ENCODE data around the gene KCNA10. TPM values are rescaled to one million over a fixed set of nuclear protein-coding genes. Genes with fewer than 3 reads are reported as not detected.
A peak's percentile ranks its signal among the peaks of the same experiment; 100 is the strongest.

Gene KCNA10
- total RNA-seq, 2 experiments from 2014 or later = not detected

DNA sequence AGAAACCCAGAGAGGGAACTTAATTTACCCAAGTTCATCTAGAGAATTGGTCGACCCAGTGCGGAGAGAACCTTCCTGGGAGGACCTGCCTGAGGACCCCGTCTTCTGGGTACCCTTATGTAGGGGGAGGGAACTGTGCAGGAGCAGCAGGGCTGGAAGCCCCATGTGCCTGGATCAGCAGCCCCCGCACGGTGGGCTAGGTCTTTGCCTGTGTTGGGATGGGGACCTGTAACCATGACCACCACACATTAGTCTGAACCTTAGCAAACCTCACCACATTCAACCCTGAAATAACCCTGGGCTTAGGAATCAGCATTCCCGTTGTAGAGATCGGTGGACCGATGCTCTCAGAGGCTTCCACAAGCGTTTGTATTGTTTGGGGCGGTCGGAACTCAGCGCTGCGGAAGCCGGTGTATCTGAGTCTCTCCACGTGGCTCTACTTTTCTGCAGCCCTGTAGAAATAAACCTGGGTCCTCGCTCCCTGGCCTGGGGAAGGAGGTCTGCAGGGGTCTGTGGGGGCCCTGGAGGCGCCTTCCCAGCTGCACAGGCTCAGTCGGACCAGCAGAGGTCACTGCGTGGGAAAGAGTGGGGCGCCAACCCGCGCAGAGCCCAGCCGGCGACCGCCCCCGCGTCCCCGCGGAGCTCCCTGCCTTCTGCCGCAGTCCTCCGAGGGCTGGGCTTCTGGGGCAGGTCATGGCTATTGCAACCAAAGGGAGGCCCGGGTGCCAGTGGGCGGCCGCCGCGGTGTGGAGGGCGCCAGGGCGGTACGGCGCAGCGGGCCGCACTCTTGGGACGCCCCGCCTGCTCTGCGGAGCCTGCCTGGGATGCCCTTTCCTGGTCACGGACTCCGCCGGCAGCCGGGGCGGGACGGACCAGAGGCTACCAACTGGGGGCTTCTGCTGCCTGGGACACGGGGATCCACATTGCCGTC is 36.2 kb upstream of the KCNA10 start:
- Histone ChIP-seq H3K4me1 (ENCODE audit: insufficient read depth, low read length, poor library complexity, severe bottlenecking) (no peaks in the 10 kb centered on the region), H4K20me1 (ENCODE audit: insufficient read depth, low read length) (no peaks in the 10 kb centered on the region), H3K4me3 (ENCODE audit: low read depth, low read length, poor library complexity, severe bottlenecking) (no peak overlapping the region), H3K4me2 (ENCODE audit: low read length) (no peak overlapping the region), H3K27ac (ENCODE audit: low read depth, low read length, poor library complexity, severe bottlenecking) (no peak overlapping the region), H3K79me2 (ENCODE audit: insufficient read depth, low read depth, low read length) (no peaks in the 10 kb centered on the region), H2AFZ (ENCODE audit: low read length) (no peak overlapping the region), H3K36me3 (ENCODE audit: insufficient read depth, low read length) (no peaks in the 10 kb centered on the region), H3K9me3 (ENCODE audit: low read length) (no peaks in the 10 kb centered on the region), H3K9me2 (ENCODE audit: insufficient read depth, low read length) (no peaks in the 10 kb centered on the region)
- TF ChIP-seq, protein P1, sequence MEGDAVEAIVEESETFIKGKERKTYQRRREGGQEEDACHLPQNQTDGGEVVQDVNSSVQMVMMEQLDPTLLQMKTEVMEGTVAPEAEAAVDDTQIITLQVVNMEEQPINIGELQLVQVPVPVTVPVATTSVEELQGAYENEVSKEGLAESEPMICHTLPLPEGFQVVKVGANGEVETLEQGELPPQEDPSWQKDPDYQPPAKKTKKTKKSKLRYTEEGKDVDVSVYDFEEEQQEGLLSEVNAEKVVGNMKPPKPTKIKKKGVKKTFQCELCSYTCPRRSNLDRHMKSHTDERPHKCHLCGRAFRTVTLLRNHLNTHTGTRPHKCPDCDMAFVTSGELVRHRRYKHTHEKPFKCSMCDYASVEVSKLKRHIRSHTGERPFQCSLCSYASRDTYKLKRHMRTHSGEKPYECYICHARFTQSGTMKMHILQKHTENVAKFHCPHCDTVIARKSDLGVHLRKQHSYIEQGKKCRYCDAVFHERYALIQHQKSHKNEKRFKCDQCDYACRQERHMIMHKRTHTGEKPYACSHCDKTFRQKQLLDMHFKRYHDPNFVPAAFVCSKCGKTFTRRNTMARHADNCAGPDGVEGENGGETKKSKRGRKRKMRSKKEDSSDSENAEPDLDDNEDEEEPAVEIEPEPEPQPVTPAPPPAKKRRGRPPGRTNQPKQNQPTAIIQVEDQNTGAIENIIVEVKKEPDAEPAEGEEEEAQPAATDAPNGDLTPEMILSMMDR (conservative IDR thresholded peaks at IDR 0.05; ENCODE audit: low read length) = peak; percentile 36; the same call in 1 of the 2 replicates
- no peak for TF ChIP-seq EZH2phosphoT487 (IDR thresholded peaks at IDR 0.05; ENCODE audit: borderline replicate concordance, low read depth, low read length)
- ChIA-PET CTCF (ENCODE audit: unreplicated experiment) (no interaction called here), POLR2A (interaction anchor here (2.1 kb wide), 1 partner anchor 10 kb away, joined by 7 read pairs; no protein-coding TSS in a partner anchor)
- no peak for DNase-seq (ENCODE audit: low spot score)
- intact Hi-C loops (cut with micrococcal nuclease; ENCODE audit: unreplicated experiment) = no loop called here
- BruUV-seq (replicated peaks) = no TSS peak

- BruUV-seq (replicated peaks) = no TSS peak
- POLR2A ChIA-PET = no interaction called here
- Histone ChIP-seq H3K9me2 (ENCODE audit: insufficient read depth, low read length) (no peaks in the 10 kb centered on the region), H2AFZ (ENCODE audit: low read length) (no peak overlapping the region), H3K4me2 (ENCODE audit: low read length) (no peak overlapping the region), H3K4me1 (ENCODE audit: insufficient read depth, low read length, poor library complexity, severe bottlenecking) (no peaks in the 10 kb centered on the region), H3K4me3 (ENCODE audit: low read depth, low read length, poor library complexity, severe bottlenecking) (no peak overlapping the region), H3K79me2 (ENCODE audit: insufficient read depth, low read depth, low read length) (no peaks in the 10 kb centered on the region), H3K36me3 (ENCODE audit: insufficient read depth, low read length) (no peaks in the 10 kb centered on the region), H4K20me1 (ENCODE audit: insufficient read depth, low read length) (no peaks in the 10 kb centered on the region), H3K9me3 (ENCODE audit: low read length) (no peaks in the 10 kb centered on the region), H3K27ac (ENCODE audit: low read depth, low read length, poor library complexity, severe bottlenecking) (no peak overlapping the region)
- intact Hi-C loops (cut with micrococcal nuclease; ENCODE audit: unreplicated experiment) = no loop called here
- no peak for TF ChIP-seq EZH2phosphoT487 (IDR thresholded peaks at IDR 0.05; ENCODE audit: borderline replicate concordance, low read depth, low read length)
- TF ChIP-seq, protein P1 (conservative IDR thresholded peaks at IDR 0.05; ENCODE audit: low read length) = no peak
- no peak for DNase-seq (ENCODE audit: low spot score)
- CTCF ChIA-PET (ENCODE audit: unreplicated experiment) = no interaction called here
Measured at GRCh38 chr1:110551278-110551809, 32.4 kb upstream of the KCNA10 start.
